BLaER1 treated with 17β-estradiol and CSF1 and Interleukin-3, amounts not matched to agents 10 nM and 100 nM (cell line): ENCODE data around the gene TBL1XR1.

ENCODE experiments used
- H3K27ac ChIP-seq, 11 experiments: shearing (Covaris generic); formaldehyde crosslinking; 2 replicates each; pipeline ENCODE4 v1.8.1; 2022
- H3K27me3 ChIP-seq, 11 experiments: shearing (Covaris generic); formaldehyde crosslinking; 2 replicates each; pipeline ENCODE4 v1.8.1; 2022
- H3K36me3 ChIP-seq, 11 experiments: shearing (Covaris generic); formaldehyde crosslinking; 2 replicates each; pipeline ENCODE4 v1.8.1; 2022
- H3K4me1 ChIP-seq, 10 experiments: shearing (Covaris generic); formaldehyde crosslinking; 2 replicates each; pipeline ENCODE4 v1.8.1; 2022
- H3K4me2 ChIP-seq, 11 experiments: shearing (Covaris generic); formaldehyde crosslinking; 2 replicates each; pipeline ENCODE4 v1.8.1; 2022
- H3K4me3 ChIP-seq, 10 experiments: shearing (Covaris generic); formaldehyde crosslinking; 2 replicates each; pipeline ENCODE4 v1.8.1; 2022
- H3K9ac ChIP-seq, 11 experiments: shearing (Covaris generic); formaldehyde crosslinking; 2 replicates each; pipeline ENCODE4 v1.8.1; 2022
- H3K9me3 ChIP-seq, 11 experiments: shearing (Covaris generic); formaldehyde crosslinking; replicated peaks in 1 of 11; 2 replicates each; pipeline ENCODE4 v1.8.1; 2022
- H4K20me1 ChIP-seq, 11 experiments: shearing (Covaris generic); formaldehyde crosslinking; 2 replicates each; pipeline ENCODE4 v1.8.1; 2022
- Cebpa-rat ChIP-seq, 11 experiments: shearing (Covaris generic); IDR thresholded peaks; 2 replicates each; pipeline ENCODE4 v1.8.1; 2022

TBL1XR1 gene

DNA sequence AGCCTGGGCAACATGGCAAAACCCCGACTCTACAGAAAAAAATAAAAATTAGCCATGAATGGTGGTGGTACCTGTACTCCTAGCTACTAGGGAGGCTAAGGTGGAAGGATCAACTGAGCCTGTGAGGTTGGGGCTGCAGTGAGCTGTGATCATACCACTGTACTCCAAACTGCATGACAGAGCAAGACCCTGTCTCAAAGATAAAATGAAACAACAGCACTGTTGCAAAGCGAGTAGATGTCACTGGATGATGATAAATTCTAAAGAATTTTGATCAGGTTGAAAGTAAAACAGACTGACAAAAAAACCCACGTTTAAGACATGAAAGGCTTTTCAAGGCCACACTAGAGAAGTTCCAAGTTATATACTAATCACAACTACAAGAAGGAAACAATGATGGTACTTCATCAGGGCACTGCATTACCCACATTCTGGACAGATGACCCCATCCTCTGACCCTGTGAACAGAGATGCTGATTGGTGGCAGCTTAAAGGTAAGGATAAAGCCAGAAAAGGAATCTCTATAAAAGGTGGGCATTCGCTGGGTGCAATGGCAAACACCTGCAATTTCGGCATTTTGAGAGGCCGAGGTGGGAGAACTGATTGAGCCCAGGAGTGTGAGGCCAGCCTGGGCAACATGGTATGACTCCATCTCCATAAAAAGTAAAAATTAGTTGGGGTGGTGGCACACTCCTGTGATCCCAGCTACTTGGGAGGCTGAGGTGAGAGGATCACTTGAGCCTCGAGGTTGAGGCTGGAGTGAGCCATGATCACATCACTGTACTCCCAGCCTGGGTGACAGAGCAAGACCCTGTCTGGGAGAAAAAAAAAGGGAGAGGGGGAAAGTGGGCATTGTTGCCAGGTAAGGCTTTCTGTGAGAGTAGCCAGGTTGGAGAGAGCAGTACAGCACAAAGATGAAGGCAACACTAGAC is 59.2 kb downstream of the TBL1XR1 start:
- no peak for TF ChIP-seq Cebpa-rat (IDR thresholded peaks at IDR 0.05)
- Histone ChIP-seq H3K4me3 (no peak overlapping the region), H3K27me3 (no peaks in the 10 kb centered on the region), H3K9ac (no peak overlapping the region), H3K4me1 (peaks cover 45 to 92% (median 60%) of the 10 kb centered on the region in 10 experiments), H3K27ac (peak overlapping the region in 6 of 11 experiments; percentile 4 to 36 (median 20); a peak in 4 of 22 replicates), H3K36me3 (peaks cover 13 to 89% (median 65%) of the 10 kb centered on the region in 11 experiments; a peak in 20 of 22 replicates), H3K4me2 (peak overlapping the region in 9 of 11 experiments; percentile 2 to 54 (median 16); a peak in 10 of 22 replicates), H4K20me1 (peaks cover 92 to 100% (median 99%) of the 10 kb centered on the region in 11 experiments), H3K9me3 (peaks cover 0 to 32% (median 13%) of the 10 kb centered on the region in 11 experiments; a peak in 12 of 22 replicates)

DNA sequence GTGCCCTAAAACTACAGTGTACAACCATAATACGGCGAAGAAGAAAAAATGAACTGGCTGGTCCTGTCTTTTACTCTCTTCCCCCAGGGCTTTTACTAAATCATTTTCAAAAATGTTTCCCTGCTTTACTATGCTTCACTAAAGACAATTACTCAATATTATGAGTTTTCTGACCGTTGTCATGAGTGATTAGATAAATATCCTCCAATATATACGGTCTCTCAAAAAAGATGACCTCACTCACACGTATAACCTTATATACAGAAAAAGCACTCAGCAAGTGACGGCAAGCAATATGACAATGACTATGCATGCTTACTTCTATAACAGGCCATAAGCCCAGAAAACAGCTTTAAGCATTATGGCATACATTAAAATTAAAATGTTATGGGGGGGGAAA is 60.5 kb downstream of the TBL1XR1 start:
- Histone ChIP-seq H3K4me1 (peaks cover 50 to 92% (median 61%) of the 10 kb centered on the region in 10 experiments), H4K20me1 (peaks cover 92 to 100% (median 99%) of the 10 kb centered on the region in 11 experiments), H3K4me3 (no peak overlapping the region), H3K4me2 (peak overlapping the region in 3 of 11 experiments; percentile 1 to 20 (median 2); a peak in 2 of 22 replicates), H3K27ac (0 out of 22 replicates have a peak overlapping the region, but pooled peaks of 3 of the 11 experiments have one; percentile 3 to 21 (median 10)), H3K9me3 (peaks cover 0 to 32% (median 13%) of the 10 kb centered on the region in 11 experiments; a peak in 12 of 22 replicates), H3K36me3 (peaks cover 13 to 91% (median 73%) of the 10 kb centered on the region in 11 experiments; a peak in 21 of 22 replicates), H3K9ac (no peak overlapping the region), H3K27me3 (no peaks in the 10 kb centered on the region)
- no peak for TF ChIP-seq Cebpa-rat (IDR thresholded peaks at IDR 0.05)

DNA sequence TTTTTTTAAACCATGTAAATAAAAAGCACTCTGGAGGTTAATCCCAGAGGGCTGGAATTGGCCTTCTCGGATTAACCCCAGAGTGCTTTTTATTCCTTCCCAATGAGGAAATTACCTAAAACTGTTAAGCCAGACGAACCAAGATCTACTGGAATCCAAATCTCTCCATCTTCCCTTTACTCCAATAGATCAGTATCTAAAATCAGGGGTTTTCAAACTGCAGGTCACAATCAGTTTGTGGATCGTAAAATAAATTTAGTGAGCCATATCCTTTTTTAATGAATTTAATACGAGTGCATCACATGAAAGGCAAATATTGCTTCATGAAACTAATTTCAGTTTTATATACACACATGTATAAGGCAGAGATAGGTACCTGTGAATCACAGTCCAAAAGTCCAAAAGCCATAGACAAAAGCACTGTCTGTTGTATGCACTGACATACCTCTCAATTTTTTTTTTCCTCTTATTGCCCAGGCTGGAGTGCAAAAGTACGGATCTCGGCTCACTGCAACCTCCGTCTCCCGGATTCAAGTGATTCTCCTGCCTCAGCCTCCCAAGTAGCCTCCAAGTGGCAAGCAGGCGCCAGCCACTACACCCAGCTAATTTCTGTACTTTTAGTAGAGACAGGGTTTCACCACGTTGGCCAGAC is 61.3 kb downstream of the TBL1XR1 start:
- Histone ChIP-seq H3K27me3 (no peaks in the 10 kb centered on the region), H3K9ac (no peak overlapping the region), H3K4me3 (no peak overlapping the region), H3K27ac (no peak overlapping the region; a peak in 1 of 22 replicates), H3K4me1 (peaks cover 47 to 93% (median 63%) of the 10 kb centered on the region in 10 experiments), H4K20me1 (peaks cover 95 to 100% (median 99%) of the 10 kb centered on the region in 11 experiments), H3K4me2 (peak overlapping the region in 4 of 11 experiments; percentile 1 to 24 (median 4); a peak in 6 of 22 replicates), H3K9me3 (peaks cover 0 to 30% (median 12%) of the 10 kb centered on the region in 11 experiments; a peak in 12 of 22 replicates), H3K36me3 (peaks cover 13 to 93% (median 81%) of the 10 kb centered on the region in 11 experiments; a peak in 21 of 22 replicates)
- no peak for TF ChIP-seq Cebpa-rat (IDR thresholded peaks at IDR 0.05)

DNA sequence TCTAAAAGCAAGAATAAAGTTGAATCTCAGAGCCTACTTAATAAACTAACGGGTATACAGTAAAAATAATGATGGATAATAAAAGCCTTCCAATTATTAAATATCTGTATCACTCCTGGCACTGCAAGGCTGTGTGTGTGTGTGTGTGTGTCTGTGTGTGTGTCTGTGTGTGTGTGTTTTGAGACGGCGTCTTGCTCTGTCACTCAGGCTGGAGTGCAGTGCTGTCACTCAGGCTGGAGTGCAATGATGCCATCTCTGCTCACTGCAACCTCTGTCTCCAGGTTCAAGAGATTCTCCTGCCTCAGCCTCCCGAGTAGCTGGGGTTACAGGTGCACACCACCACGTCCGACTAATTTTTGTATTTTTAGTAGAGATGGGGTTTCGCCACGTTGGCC is 62.5 kb downstream of the TBL1XR1 start:
- Histone ChIP-seq H3K9me3 (peaks cover 0 to 19% (median 6%) of the 10 kb centered on the region in 11 experiments; a peak in 8 of 22 replicates), H3K27me3 (no peaks in the 10 kb centered on the region), H3K4me3 (no peak overlapping the region), H3K27ac (peak overlapping the region in 3 of 11 experiments; percentile 1 to 56 (median 52); a peak in 3 of 22 replicates), H3K4me2 (peak overlapping the region; percentile 30 to 68 (median 44); a peak in 18 of 22 replicates), H3K9ac (no peak overlapping the region; a peak in 1 of 22 replicates), H3K4me1 (peaks cover 42 to 86% (median 59%) of the 10 kb centered on the region in 10 experiments), H3K36me3 (peaks cover 9 to 93% (median 83%) of the 10 kb centered on the region in 11 experiments; a peak in 21 of 22 replicates), H4K20me1 (peaks cover 94 to 100% (median 99%) of the 10 kb centered on the region in 11 experiments)
- no peak for TF ChIP-seq Cebpa-rat (IDR thresholded peaks at IDR 0.05)

DNA sequence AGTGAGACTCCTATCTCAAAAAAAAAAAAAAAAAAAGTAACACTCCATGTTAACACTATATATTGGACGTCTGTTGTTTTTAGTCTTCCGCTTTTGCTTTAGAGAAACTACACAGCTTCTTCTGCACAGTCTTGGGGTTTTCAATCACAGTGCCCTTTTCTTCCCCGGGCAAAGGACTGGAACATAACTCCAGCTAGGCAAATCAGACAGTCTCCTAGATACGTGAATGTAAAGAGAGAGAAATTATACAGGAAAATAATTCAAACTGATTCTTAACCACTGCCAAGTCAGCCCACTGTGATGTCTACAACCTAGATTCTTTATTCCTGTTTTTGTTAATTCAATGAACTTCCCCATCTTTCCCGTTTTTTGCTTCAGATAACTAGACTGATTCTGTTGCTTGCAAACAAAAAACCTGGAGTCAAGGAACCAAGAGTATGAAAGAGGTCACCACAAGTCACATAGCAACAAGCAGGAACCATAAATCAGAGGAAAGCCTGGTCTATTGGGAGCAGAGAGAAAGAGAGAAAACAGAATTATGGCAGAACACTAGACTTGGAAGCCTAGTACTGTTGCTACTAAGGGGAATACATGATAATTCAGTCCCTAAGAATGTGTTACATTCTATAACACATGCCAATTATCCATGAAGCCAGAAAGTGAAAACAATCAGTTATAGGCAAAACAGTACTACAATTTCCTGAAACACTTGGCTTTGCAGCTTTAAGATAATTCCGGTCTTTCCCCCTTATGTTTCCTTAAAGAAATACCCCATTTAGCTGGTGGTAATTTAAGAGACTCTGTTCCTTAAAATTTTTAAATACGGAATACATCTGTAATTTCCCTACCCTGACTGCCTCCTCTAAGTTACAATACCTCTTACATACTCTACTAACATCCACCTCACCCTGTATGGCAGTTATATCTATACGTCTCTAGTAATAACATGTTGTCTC is 63.1 kb downstream of the TBL1XR1 start:
- no peak for TF ChIP-seq Cebpa-rat (IDR thresholded peaks at IDR 0.05)
- peaks cover 95 to 100% (median 99%) of the 10 kb centered on the region in 11 experiments for H4K20me1 ChIP-seq
- peak overlapping the region in 1 of 11 experiments; percentile 0; a peak in 2 of 22 replicates for H3K9ac ChIP-seq
- H3K9me3 ChIP-seq: peaks cover 0 to 17% (median 6%) of the 10 kb centered on the region in 11 experiments; a peak in 7 of 22 replicates
- H3K4me2 ChIP-seq: peak overlapping the region; percentile 30 to 68 (median 44); a peak in 21 of 22 replicates
- peak overlapping the region in 6 of 11 experiments; percentile 1 to 56 (median 39); a peak in 8 of 22 replicates for H3K27ac ChIP-seq
- H3K36me3 ChIP-seq: peaks cover 6 to 93% (median 83%) of the 10 kb centered on the region in 11 experiments; a peak in 21 of 22 replicates
- peaks cover 40 to 82% (median 58%) of the 10 kb centered on the region in 10 experiments for H3K4me1 ChIP-seq
- H3K4me3 ChIP-seq: no peak overlapping the region
- no peaks in the 10 kb centered on the region for H3K27me3 ChIP-seq

DNA sequence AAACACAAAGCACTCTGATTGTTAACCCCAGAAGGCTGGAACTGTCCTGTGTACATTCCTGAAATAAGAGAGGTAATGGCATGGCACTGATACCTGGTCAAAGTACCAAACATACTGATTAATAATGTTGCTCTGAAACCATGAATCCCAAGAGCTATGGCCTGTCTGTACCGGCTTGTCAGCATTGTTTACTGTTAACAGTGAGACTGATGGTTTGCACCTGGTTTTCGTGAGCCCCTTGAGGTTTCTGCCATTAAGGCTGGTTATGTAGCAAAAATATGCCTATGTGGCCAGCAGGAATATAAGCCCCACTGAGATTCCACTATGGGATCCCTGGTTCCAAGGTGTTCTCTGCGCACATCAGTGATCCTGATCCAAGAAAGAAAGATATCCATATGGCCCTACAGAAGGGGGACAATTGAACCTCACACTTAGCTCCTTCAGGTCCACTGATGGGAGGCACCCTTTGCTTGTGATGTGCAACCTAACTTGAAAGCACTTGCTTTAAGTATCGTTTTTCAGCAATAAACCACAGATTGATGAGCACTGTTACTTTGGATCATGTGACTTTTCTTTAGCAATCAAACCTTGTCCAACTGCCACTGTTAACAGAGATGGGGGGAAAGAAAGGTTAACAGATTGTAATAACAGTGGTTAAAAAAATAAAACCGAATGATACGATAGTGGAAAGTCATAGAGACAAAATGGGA is 65.2 kb downstream of the TBL1XR1 start:
- H3K4me3 ChIP-seq: no peak overlapping the region
- no peaks in the 10 kb centered on the region for H3K27me3 ChIP-seq
- peaks cover 2 to 92% (median 82%) of the 10 kb centered on the region in 11 experiments; a peak in 20 of 22 replicates for H3K36me3 ChIP-seq
- peaks cover 34 to 68% (median 53%) of the 10 kb centered on the region in 10 experiments for H3K4me1 ChIP-seq
- peaks cover 0 to 11% (median 3%) of the 10 kb centered on the region in 11 experiments; a peak in 5 of 22 replicates for H3K9me3 ChIP-seq
- H3K4me2 ChIP-seq: peak overlapping the region; percentile 0 to 58 (median 34); a peak in 17 of 22 replicates
- peaks cover 95 to 100% (median 99%) of the 10 kb centered on the region in 11 experiments for H4K20me1 ChIP-seq
- no peak for TF ChIP-seq Cebpa-rat (IDR thresholded peaks at IDR 0.05)
- H3K9ac ChIP-seq: no peak overlapping the region
- H3K27ac ChIP-seq: peak overlapping the region in 5 of 11 experiments; percentile 0 to 24 (median 21); a peak in 3 of 22 replicates

DNA sequence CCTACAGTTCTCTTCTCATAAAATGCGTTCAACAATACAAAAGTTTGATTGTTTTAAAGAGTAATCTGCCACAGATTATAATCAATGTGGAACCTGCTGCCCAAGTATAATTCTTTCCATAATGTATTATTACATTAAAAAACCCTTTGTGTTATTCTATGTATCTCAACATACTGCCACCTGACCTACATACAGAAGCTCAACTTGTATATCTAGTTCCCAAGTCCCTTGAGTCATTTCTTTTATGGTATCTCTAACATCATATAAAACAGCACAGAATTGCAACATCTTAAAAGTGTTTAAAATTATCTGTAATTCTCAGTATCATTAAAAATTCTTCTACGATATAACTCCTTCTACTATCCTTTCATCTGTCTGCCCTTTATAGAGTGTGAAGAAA is 70.3 kb downstream of the TBL1XR1 start:
- Histone ChIP-seq H3K9ac (no peak overlapping the region), H3K4me2 (no peak overlapping the region), H3K27ac (no peak overlapping the region), H4K20me1 (peaks cover 70 to 100% (median 100%) of the 10 kb centered on the region in 11 experiments), H3K4me3 (no peak overlapping the region), H3K9me3 (peaks cover 0 to 28% (median 14%) of the 10 kb centered on the region in 11 experiments; a peak in 12 of 22 replicates), H3K36me3 (peaks cover 7 to 83% (median 67%) of the 10 kb centered on the region in 11 experiments; a peak in 20 of 22 replicates), H3K27me3 (no peaks in the 10 kb centered on the region), H3K4me1 (peaks cover 9 to 52% (median 23%) of the 10 kb centered on the region in 10 experiments; a peak in 19 of 20 replicates)
- TF ChIP-seq Cebpa-rat (IDR thresholded peaks at IDR 0.05): no peak
